GM19463 (cell line): ENCODE data around the gene GEN1.

Experiments
- ATAC-seq: cut with Tn5 transposase; IDR thresholded peaks from one replicate; pipeline ENCODE4 v1.9.1; 2021; ENCODE audit warnings: mild to moderate bottlenecking, moderate library complexity; ENCODE audit not compliant: unreplicated experiment

Gene GEN1

GRCh38 chr2:17752246-17752645 lies 1.7 kb upstream of the GEN1 start:
- ATAC-seq = no peak

- peak; percentile 29 for ATAC-seq
Observed at GRCh38 chr2:17752892-17753802, 791 bp upstream of the GEN1 start.

DNA sequence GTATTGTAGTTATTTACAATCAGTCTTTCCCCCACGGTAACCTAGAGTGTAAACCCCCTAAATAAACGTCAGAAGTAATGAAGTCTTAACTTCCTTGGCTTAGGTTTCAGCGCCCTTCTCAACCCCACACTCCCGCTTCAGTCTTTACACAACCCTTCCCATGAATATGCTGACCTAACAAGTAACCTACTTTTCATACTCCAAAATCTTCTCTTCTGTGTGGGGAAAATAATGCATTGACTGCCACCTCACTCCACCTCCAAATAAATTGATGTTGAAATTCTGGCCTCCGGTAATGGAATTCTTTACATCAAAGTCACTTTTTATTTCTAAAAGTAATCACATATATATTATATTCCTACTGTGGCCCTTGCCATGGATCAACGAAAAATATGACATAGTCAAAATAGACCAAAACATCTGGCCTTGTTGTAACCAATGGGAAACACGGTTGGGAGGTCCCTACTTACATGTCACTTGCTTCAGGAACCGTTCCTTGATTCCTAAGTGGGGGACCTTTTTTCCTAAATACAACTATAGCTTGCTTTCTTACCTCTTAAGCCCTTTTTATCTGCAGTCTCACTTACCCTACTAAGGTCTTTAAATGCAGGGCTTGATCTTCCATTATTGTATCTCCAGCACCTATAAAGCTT lies 961 bp downstream of the GEN1 start:
- no peak for ATAC-seq

GRCh38 chr2:17756668-17757067 lies 2.7 kb downstream of the GEN1 start:
- ATAC-seq = no peak

DNA sequence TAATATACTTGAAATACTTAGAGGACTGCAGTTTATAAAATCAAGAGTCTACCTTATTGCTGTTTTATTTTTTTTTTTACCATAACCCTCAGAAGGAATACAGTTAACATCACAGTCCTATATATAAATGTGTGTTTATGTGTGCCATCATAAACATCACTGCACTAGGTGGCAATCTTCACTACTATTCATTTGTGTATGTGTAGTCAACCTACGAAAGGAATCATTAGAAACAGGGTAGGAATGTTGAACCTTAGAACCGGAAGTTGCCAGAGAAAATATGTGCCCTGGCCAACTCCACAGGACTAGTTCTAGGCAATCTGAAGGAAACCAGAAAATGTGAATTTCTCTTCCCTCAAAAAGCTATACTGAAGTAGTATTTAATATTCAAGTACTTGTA lies 3.4 kb downstream of the GEN1 start:
- no peak for ATAC-seq

GRCh38 chr2:17758118-17758517 lies 4.2 kb downstream of the GEN1 start:
- no peak for ATAC-seq

DNA sequence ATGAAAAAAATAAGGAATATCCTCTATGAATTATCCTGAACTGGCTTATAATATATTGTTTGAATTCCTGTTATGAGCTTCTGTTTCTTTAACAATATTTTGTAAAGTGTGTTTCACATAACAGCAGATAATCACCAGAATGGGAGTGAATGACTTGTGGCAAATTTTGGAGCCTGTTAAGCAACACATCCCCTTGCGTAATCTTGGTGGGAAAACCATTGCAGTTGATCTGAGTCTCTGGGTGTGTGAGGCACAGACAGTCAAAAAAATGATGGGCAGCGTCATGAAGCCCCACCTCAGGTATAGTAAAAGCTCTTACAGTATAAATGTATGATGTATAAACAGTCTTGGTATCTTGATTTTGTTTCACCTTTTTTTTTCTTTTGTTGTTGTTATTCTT lies 5.9 kb downstream of the GEN1 start:
- no peak for ATAC-seq

DNA sequence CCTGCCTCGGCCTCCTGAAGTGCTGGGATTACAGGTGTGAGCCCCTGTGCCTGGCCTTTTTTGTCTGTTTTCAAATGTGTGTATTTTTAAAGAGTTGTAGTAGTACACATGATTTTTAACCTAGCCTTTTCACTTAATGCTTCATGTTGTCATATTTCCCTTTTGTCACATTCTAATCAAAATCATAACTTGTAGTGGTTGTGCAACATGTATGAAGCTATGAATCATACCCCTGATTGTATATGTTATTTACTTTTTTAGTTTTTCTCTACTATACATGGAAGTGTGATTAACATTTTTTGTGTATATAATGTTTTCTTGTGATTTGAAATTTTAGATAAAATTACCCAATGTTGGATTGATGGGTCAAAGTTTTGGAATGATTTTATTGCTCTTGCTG lies 8.5 kb downstream of the GEN1 start:
- no peak for ATAC-seq

DNA sequence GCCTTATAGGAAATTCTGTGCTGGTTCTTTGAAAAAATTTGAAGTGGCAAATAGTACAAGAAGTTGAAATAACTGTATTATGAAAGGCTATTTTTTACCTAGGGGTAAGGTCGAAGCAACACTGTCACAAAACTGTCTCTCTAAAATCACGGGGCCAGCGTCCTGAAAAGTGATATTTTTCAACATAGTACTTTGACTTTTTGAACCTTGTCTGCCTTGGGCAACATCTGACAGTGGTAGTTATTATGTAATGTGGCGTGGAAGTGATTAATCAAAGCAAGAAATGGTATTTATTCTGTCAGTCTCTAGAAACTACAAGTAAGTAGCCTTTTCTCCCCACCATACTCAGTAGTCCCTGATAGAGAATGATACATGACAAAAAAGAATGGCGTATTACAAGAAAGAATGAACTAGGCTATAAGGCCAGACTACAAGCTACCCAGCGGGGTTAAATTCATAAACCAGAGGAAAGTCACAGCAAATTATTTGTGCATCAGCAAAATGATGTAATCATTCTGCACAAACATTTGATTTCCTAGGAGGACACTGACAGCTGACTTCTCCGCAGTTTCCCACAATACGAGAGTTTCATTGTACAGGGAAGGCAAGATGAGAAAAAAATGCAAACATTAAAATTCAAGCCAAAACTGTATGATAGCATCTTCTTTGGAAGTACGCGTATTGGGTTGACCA lies 9.8 kb downstream of the GEN1 start:
- ATAC-seq = no peak

- ATAC-seq = no peak
Observed at GRCh38 chr2:17765398-17765797, 11.5 kb downstream of the GEN1 start.

GRCh38 chr2:17768894-17769293 lies 15.0 kb downstream of the GEN1 start:
- no peak for ATAC-seq

DNA sequence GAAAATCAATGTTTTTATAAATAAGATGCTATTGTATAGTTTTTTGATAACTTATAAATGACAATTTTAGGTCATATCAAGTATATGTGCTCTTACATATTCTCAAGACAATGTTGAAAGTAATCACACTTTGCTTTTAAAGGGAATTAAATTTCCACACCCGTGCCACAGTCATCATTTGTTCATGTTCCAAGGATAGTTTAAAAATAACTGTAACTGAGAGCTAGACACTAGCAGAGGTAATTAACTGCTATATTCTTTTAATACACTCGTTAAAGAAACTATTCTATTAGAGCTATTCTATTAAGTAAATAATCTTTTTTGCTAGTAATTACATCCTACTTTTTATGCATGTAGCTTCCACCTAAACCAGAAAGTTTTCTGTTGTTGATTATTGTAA lies 18.0 kb downstream of the GEN1 start:
- ATAC-seq = no peak

DNA sequence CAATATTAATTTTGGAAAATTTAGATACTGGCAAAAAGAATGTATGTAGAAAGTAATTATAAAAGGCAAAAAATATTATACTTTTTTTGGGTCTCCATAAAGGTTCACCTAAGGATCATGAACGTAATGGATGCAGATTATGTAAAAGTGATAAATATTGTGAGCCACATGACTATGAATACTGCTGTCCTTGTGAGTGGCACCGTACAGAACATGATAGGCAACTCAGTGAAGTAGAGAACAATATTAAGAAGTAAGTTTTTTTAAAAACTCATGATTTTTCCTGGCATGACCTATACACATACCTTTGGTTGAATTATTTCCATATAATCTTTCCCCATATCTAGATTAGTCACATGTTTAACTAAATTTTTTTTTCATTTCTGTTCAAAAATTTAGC lies 18.6 kb downstream of the GEN1 start:
- no peak for ATAC-seq

DNA sequence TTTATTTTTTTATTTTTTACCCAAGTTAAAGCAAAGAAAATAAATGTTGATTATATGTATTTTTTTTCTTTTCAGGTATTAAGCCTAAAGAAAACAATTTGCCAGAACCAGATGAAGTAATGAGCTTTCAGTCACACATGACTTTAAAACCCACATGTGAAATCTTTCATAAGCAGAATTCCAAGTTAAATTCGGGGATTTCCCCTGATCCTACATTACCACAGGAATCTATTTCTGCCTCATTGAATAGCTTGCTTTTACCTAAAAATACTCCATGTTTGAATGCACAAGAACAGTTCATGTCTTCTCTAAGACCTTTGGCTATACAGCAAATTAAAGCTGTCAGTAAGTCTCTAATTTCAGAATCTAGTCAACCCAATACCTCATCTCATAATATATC lies 26.6 kb downstream of the GEN1 start:
- ATAC-seq = no peak

- ATAC-seq = no peak
Observed at GRCh38 chr2:17781482-17781881, 27.5 kb downstream of the GEN1 start.

GRCh38 chr2:17786727-17787126 lies 32.8 kb downstream of the GEN1 start:
- ATAC-seq = no peak

GRCh38 chr2:17788773-17789172 lies 34.8 kb downstream of the GEN1 start:
- no peak for ATAC-seq

DNA sequence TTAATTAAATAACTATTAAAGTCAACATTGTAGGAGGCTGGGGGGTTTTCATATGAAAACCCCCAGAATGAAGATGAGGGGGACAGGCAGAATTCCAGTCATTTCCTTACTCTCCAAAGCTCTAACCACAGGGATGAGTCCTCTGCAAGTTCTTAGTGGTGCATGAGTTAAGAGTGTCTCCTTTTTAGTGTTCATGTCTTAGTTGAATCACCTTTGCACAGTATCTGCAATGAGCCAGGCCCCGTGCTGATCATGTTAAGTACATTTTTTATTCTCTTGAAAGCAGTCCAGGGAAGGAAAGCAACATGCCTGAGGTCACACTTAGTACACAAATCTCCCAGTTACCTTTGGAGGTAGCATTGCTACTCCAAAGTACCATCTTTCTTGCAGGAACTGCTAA lies 36.6 kb downstream of the GEN1 start:
- ATAC-seq = no peak

- no peak for ATAC-seq
Observed at GRCh38 chr2:17791121-17791816, 37.3 kb downstream of the GEN1 start.

GRCh38 chr2:17791817-17792130 lies 37.8 kb downstream of the GEN1 start:
- ATAC-seq = no peak

DNA sequence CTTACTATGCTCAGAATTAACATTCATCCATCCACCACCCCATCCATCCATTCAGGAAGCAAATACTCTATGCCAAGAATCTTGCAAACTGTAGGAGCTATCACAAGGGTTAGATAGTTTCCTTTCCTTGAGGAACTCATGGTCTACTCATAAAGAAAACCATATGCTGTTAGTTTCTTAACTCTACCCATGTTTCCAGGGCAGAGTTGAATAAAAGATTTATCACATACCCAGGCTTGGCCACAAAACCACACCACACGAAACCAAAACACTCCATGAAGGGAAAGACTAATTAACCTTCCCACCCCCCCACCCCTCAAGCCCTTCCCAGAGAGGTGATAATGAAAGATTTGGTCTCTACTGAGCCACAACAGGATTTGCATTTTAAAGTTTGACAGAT lies 38.6 kb downstream of the GEN1 start:
- ATAC-seq = peak; percentile 58
